IMR-90 (cell line): ENCODE data around the gene PGBD4. TPM values are rescaled to one million over a fixed set of nuclear protein-coding genes. Genes with fewer than 3 reads are reported as not detected.

Source experiments
- ATAC-seq: fragments of 200-7000 bp; cut with Tn5 transposase; 2 replicates; pipeline ENCODE4 v1.9.1; 2020; ENCODE audit warnings: low read depth, mild to moderate bottlenecking, moderate library complexity
- Bru-seq: library from RNA; stranded (reverse); fragments of 400-500 nt; gene quantifications from one replicate; lab custom pipeline; 2021; lab: Mats Ljungman, UMichigan
- BruChase-seq, 2 experiments: library from RNA; stranded (reverse); fragments of 400-500 nt; gene quantifications; one replicate each; lab custom pipeline; 2021; lab: Mats Ljungman, UMichigan
- BruUV-seq: library from RNA; stranded (reverse); fragments of 400-500 nt; replicated peaks from 2 replicates; lab custom pipeline; 2021; lab: Mats Ljungman, UMichigan
- CTCF ChIA-PET: fragments of 300-600 bp; formaldehyde crosslinking; extraction: SDS; loops from one replicate; lab custom pipeline; 2021; ENCODE audit warnings: antibody characterized with exemption; lab: Yijun Ruan, JAX
- POLR2A ChIA-PET: fragments of 300-600 bp; sonication (Branson Sonifier 250); formaldehyde crosslinking; loops from one replicate; lab custom pipeline; 2022; ENCODE audit warnings: antibody characterized with exemption; ENCODE audit not compliant: unreplicated experiment; lab: Charles Lee
- DNase-seq: peaks from one replicate; pipeline ENCODE4 v3.0.0; 2013
- H2AFZ ChIP-seq: replicated peaks from 2 replicates; pipeline ENCODE3; 2013; ENCODE audit warnings: low read length, mild to moderate bottlenecking; ENCODE audit not compliant: poor library complexity
- H2AK5ac ChIP-seq: 2 replicates; pipeline ENCODE4 v1.6.1; 2013; ENCODE audit warnings: low read depth, low read length, inconsistent platforms
- H2AK9ac ChIP-seq: replicated peaks from 2 replicates; pipeline ENCODE3; 2013; ENCODE audit warnings: mild to moderate bottlenecking, low read depth, low read length, moderate library complexity; ENCODE audit not compliant: poor library complexity
- H2BK120ac ChIP-seq: 2 replicates; pipeline ENCODE4 v1.6.1; 2013; ENCODE audit warnings: low read depth, low read length, inconsistent platforms
- H2BK15ac ChIP-seq: 3 replicates; pipeline ENCODE4 v1.6.1; 2013; ENCODE audit warnings: low read depth, low read length, inconsistent platforms
- H2BK20ac ChIP-seq: 2 replicates; pipeline ENCODE4 v1.6.1; 2013; ENCODE audit warnings: low read depth, mild to moderate bottlenecking, inconsistent platforms, low read length, moderate library complexity
- H2BK5ac ChIP-seq: 2 replicates; pipeline ENCODE4 v1.6.1; 2013; ENCODE audit warnings: mild to moderate bottlenecking, low read depth, low read length, inconsistent platforms; ENCODE audit not compliant: poor library complexity, severe bottlenecking
- H3K14ac ChIP-seq: replicated peaks from 2 replicates; pipeline ENCODE4 v1.6.1; 2013; ENCODE audit warnings: low read depth, low read length, inconsistent platforms
- H3K18ac ChIP-seq: 2 replicates; pipeline ENCODE4 v1.6.1; 2013; ENCODE audit warnings: low read depth, low read length, control low read depth
- H3K23ac ChIP-seq: 2 replicates; pipeline ENCODE4 v1.6.1; 2013; ENCODE audit warnings: low read depth, low read length, inconsistent platforms
- H3K27ac ChIP-seq: 2 replicates; pipeline ENCODE4 v1.5.1; 2013; ENCODE audit warnings: mild to moderate bottlenecking, control low read depth, low read length; ENCODE audit not compliant: insufficient read depth
- H3K27me3 ChIP-seq: 2 replicates; pipeline ENCODE4 v1.6.1; 2013; ENCODE audit warnings: low read length; ENCODE audit not compliant: control insufficient read depth, insufficient read depth
- H3K36me3 ChIP-seq: 2 replicates; pipeline ENCODE4 v1.6.1; 2013; ENCODE audit warnings: low read length, mixed read lengths; ENCODE audit not compliant: control insufficient read depth, insufficient read depth
- H3K4ac ChIP-seq: 2 replicates; pipeline ENCODE4 v1.6.1; 2013; ENCODE audit warnings: low read depth, low read length, inconsistent platforms
- H3K4me1 ChIP-seq: 2 replicates; pipeline ENCODE4 v1.6.1; 2013; ENCODE audit warnings: low read length, mixed read lengths; ENCODE audit not compliant: control insufficient read depth, insufficient read depth
- H3K4me2 ChIP-seq: 2 replicates; pipeline ENCODE4 v1.6.1; 2013; ENCODE audit warnings: low read depth, mild to moderate bottlenecking, control low read depth, low read length, moderate library complexity
- H3K4me3 ChIP-seq: 2 replicates; pipeline ENCODE4 v1.5.1; 2013; ENCODE audit warnings: low read depth, mild to moderate bottlenecking, control low read depth, low read length, moderate library complexity; ENCODE audit not compliant: insufficient read depth
- H3K56ac ChIP-seq: 2 replicates; pipeline ENCODE4 v1.6.1; 2013; ENCODE audit warnings: low read length, inconsistent platforms; ENCODE audit not compliant: insufficient read depth; ENCODE audit errors: extremely low read depth
- H3K79me1 ChIP-seq, 2 experiments: 2 replicates each; pipeline ENCODE4 v1.6.1; 2013; ENCODE audit warnings: low read length in 2 of 2, inconsistent platforms in 1 of 2, low read depth in 1 of 2
- H3K9ac ChIP-seq: 2 replicates; pipeline ENCODE4 v1.6.1; 2013; ENCODE audit warnings: low read depth, low read length, control low read depth
- H3K9me1 ChIP-seq: 2 replicates; pipeline ENCODE4 v1.6.1; 2013; ENCODE audit warnings: low read length, inconsistent platforms; ENCODE audit not compliant: insufficient read depth
- H3K9me3 ChIP-seq: 2 replicates; pipeline ENCODE4 v1.6.1; 2013; ENCODE audit warnings: low read length; ENCODE audit not compliant: control insufficient read depth, insufficient read depth
- H4K20me1 ChIP-seq: 2 replicates; pipeline ENCODE4 v1.6.1; 2013; ENCODE audit warnings: low read length, inconsistent platforms; ENCODE audit not compliant: insufficient read depth
- H4K5ac ChIP-seq: 2 replicates; pipeline ENCODE4 v1.6.1; 2013; ENCODE audit warnings: mild to moderate bottlenecking, low read depth, low read length, control low read depth
- H4K8ac ChIP-seq, 2 experiments: 2 replicates each; pipeline ENCODE4 v1.6.1; 2013; ENCODE audit warnings: low read depth in 2 of 2, low read length in 2 of 2, control low read depth in 1 of 2, inconsistent platforms in 1 of 2
- H4K91ac ChIP-seq: 2 replicates; pipeline ENCODE4 v1.6.1; 2013; ENCODE audit warnings: low read depth, low read length, inconsistent platforms; ENCODE audit not compliant: insufficient read depth
- BHLHE40 ChIP-seq: fragments of 150-350 bp; IDR thresholded peaks from 2 replicates; pipeline ENCODE4 v1.6.1; 2016; ENCODE audit warnings: mild to moderate bottlenecking, low read depth, low read length
- CEBPB ChIP-seq: IDR thresholded peaks from 2 replicates; pipeline ENCODE4 v1.6.1; 2012; ENCODE audit warnings: low read depth, low read length, improper control_type of control experiment
- CHD1 ChIP-seq: IDR thresholded peaks from 2 replicates; pipeline ENCODE4 v1.6.1; 2012; ENCODE audit warnings: low read depth, low read length, improper control_type of control experiment
- ELK1 ChIP-seq: fragments of 150-350 bp; IDR thresholded peaks from 2 replicates; pipeline ENCODE4 v1.6.1; 2016; ENCODE audit warnings: low read depth, mild to moderate bottlenecking, low read length, moderate library complexity, borderline replicate concordance
- FOS ChIP-seq: fragments of 150-350 bp; IDR thresholded peaks from 2 replicates; pipeline ENCODE4 v1.6.1; 2016; ENCODE audit warnings: low read depth, low read length
- MAFK ChIP-seq: IDR thresholded peaks from 2 replicates; pipeline ENCODE4 v1.6.1; 2012; ENCODE audit warnings: low read depth, low read length, improper control_type of control experiment
- MAZ ChIP-seq: IDR thresholded peaks from 2 replicates; pipeline ENCODE4 v1.6.1; 2012; ENCODE audit warnings: low read depth, mild to moderate bottlenecking, low read length, improper control_type of control experiment, moderate library complexity, borderline replicate concordance
- MXI1 ChIP-seq: IDR thresholded peaks from 2 replicates; pipeline ENCODE4 v1.6.1; 2012; ENCODE audit warnings: low read depth, mild to moderate bottlenecking, low read length, moderate library complexity, borderline replicate concordance
- NFE2L2 ChIP-seq: fragments of 150-350 bp; IDR thresholded peaks from 2 replicates; pipeline ENCODE4 v1.6.1; 2016; ENCODE audit warnings: low read depth, mild to moderate bottlenecking, low read length
- RAD21 ChIP-seq: IDR thresholded peaks from 2 replicates; pipeline ENCODE4 v1.6.1; 2012; ENCODE audit warnings: low read length, improper control_type of control experiment
- RFX5 ChIP-seq: IDR thresholded peaks from 2 replicates; pipeline ENCODE4 v1.8.0; 2012; ENCODE audit warnings: low read depth, mild to moderate bottlenecking, low read length, moderate library complexity
- USF2 ChIP-seq: fragments of 150-350 bp; IDR thresholded peaks from 2 replicates; pipeline ENCODE4 v1.6.1; 2017; ENCODE audit warnings: mild to moderate bottlenecking, antibody characterized with exemption, low read length, low read depth
- WGBS, 2 experiments: methylation state at CpG; one replicate each; pipeline versions ENCODE4 v1.1.5 to v1.1.7; 2013; ENCODE audit warnings: missing lambda C conversion rate in 2 of 2; ENCODE audit not compliant: insufficient read length in 1 of 2; ENCODE audit errors: extremely low coverage in 2 of 2; 5-methylcytosine and 5-hydroxymethylcytosine counted together
- dilution Hi-C: fragments of 300-500 bp; cut with HindIII; formaldehyde crosslinking; loops from one replicate; pipeline ENCODE4 v1.14.3; 2018; ENCODE audit warnings: low sequenced_read_pairs; ENCODE audit not compliant: unreplicated experiment
- in situ Hi-C: fragments of 300-500 bp; cut with MboI; formaldehyde crosslinking; loops from 3 replicates; pipeline ENCODE4 v1.14.3; 2019; ENCODE audit warnings: low sequenced_read_pairs, inconsistent platforms, mixed read lengths
- intact Hi-C: fragments of 100-400 bp; cut with micrococcal nuclease; formaldehyde crosslinking; loops from 2 replicates; pipeline ENCODE4 v1.10.0; 2022
- long read RNA-seq: library from polyadenylated mRNA; unstranded; transcript quantifications from one replicate; pipeline ENCODE4 v2.0.0, GENCODE V29; 2021; ENCODE audit not compliant: unreplicated experiment
- polyA plus RNA-seq, 3 experiments: library from polyadenylated mRNA; depleted of rRNA; stranded (reverse); fragments of >200 nt; gene quantifications; 2 replicates each; pipeline ENCODE4 v1.2.3, GENCODE V29; 2012; ENCODE audit warnings: low replicate concordance in 1 of 3
- total RNA-seq: library from RNA; depleted of rRNA; stranded (reverse); fragments of >200 nt; gene quantifications from 2 replicates; pipeline ENCODE4 v1.2.3, GENCODE V29; 2012; rRNA removed

The PGBD4 gene
- total RNA-seq, result 1.3 and 1.9 TPM in 2 replicates
- polyA plus RNA-seq (2012; rRNA removed), result 0.75 and 0.89 TPM in 2 replicates
- 0.15 and 0.16 TPM in 2 replicates for polyA plus RNA-seq (2012; cell fraction: cytosol; rRNA removed)
- 0.14 and 0.73 TPM in 2 replicates for polyA plus RNA-seq (2012; cell fraction: nucleus; rRNA removed; ENCODE audit: low replicate concordance)
- Bru-seq, nascent RNA, result percentile 39 among the genes with signal in this experiment
- BruChase-seq, experiment 1, labeled RNA remaining after a 6-hour chase, result percentile 50 among the genes with signal in this experiment
- percentile 56 among the genes with signal in this experiment for BruChase-seq, experiment 2, labeled RNA remaining after a 2-hour chase
- long read RNA-seq, full-length matches to known transcripts, result 7 of 7 reads
- long read RNA-seq, partial matches to known transcripts, result 0 of 7 reads
- long read RNA-seq, other reads (novel, unspliced or antisense), result 0 of 7 reads

- peak; percentile 100 for DNase-seq
- peak; percentile 99 for ATAC-seq
- POLR2A ChIA-PET, result interaction anchor here (0.6 to 0.7 kb wide), 3 partner anchors 10 to 150 kb away, joined by 3 read pairs; no protein-coding TSS in a partner anchor
- H3K4me3 ChIP-seq, result peak within 1 kb of the TSS; percentile 76
- peaks cover 17 to 45% of the 10 kb centered on the region in 2 experiments for H3K79me1 ChIP-seq
- WGBS, 2 experiments, result 0% methylated on average over 31 of the region's 48 CpGs; no CpG with 5 or more reads in 1 of the 2 experiments
- H4K8ac ChIP-seq, result peak within 1 kb of the TSS; percentile 48 to 97
- no peaks in the 10 kb centered on the region for H3K36me3 ChIP-seq
- intact Hi-C loops, result loop anchor here (5.0 kb wide), 1 partner anchor 39 kb away; no protein-coding TSS in a partner anchor
- no peaks in the 10 kb centered on the region for H3K27me3 ChIP-seq
- no TSS peak for BruUV-seq
- H2BK15ac ChIP-seq, result no peak within 1 kb of the TSS; the same call in 2 of the 3 replicates
- peak within 1 kb of the TSS; percentile 72 for H2BK120ac ChIP-seq
- no peaks in the 10 kb centered on the region for H4K20me1 ChIP-seq
- H3K9me1 ChIP-seq, result no peaks in the 10 kb centered on the region
- H3K27ac ChIP-seq, result peak within 1 kb of the TSS; percentile 88
- peak within 1 kb of the TSS; percentile 94 for H2AK9ac ChIP-seq
- H3K4ac ChIP-seq, result peak within 1 kb of the TSS; percentile 91
- peak within 1 kb of the TSS; percentile 52 for H2AK5ac ChIP-seq
- peak within 1 kb of the TSS; percentile 90 for H4K5ac ChIP-seq
- peak within 1 kb of the TSS; percentile 92 for H3K9ac ChIP-seq
- dilution Hi-C loops, result no loop called here
- H3K9me3 ChIP-seq, result no peaks in the 10 kb centered on the region
- H2BK5ac ChIP-seq, result peak within 1 kb of the TSS; percentile 69
- peaks cover 4% of the 10 kb centered on the region; the same call in 1 of the 2 replicates for H3K4me1 ChIP-seq
- in situ Hi-C loops, result loop anchor here (5.0 to 25.0 kb wide), 3 partner anchors 111 to 486 kb away; partner anchors contain the start of genes GOLGA8B, KATNBL1 and LPCAT4
- H4K91ac ChIP-seq, result peak within 1 kb of the TSS; percentile 80
- CTCF ChIA-PET, result interaction anchor here (1.1 kb wide), 1 partner anchor 9 kb away, joined by 4 read pairs; no protein-coding TSS in a partner anchor
- peak within 1 kb of the TSS; percentile 90 for H3K14ac ChIP-seq
- peak within 1 kb of the TSS; percentile 81 for H3K56ac ChIP-seq
- peak within 1 kb of the TSS; percentile 50; the same call in 1 of the 2 replicates for H2BK20ac ChIP-seq
- H2AFZ ChIP-seq, result peak within 1 kb of the TSS; percentile 99
- no peak within 1 kb of the TSS for H3K18ac ChIP-seq
- H3K23ac ChIP-seq, result peak within 1 kb of the TSS; percentile 96
- peak within 1 kb of the TSS; percentile 92 for H3K4me2 ChIP-seq
- TF ChIP-seq BHLHE40 (peak; percentile 81; the same call in 1 of the 2 replicates), RFX5 (no peak), CEBPB (peak; percentile 35; the same call in 1 of the 2 replicates), FOS (no peak), CHD1 (no peak), NFE2L2 (no peak), ELK1 (0 out of 2 replicates have a peak, but pooled peaks have one; percentile 61), USF2 (peak; percentile 29; the same call in 1 of the 2 replicates), MAZ (peak; percentile 32; the same call in 1 of the 2 replicates), MXI1 (peak; percentile 89; the same call in 1 of the 2 replicates), RAD21 (no peak), MAFK (no peak)
Observed at GRCh38 chr15:34101366-34102174, at the start of gene PGBD4, which contains the start of gene EMC7. Gene PGBD4, plus strand, starts transcription at chr15:34102083. Its CDS starts 449 bp downstream, at chr15:34102532. Gene EMC7, minus strand, starts transcription at chr15:34101862. Its CDS starts 23 bp downstream, at chr15:34101839.
